ENCODE results near the gene CCDC43. TPM values are rescaled to one million over a fixed set of nuclear protein-coding genes. Genes with fewer than 3 reads are reported as not detected.
"Not testable (repeated sequence)": the region's sequence is repeated elsewhere in the genome, so short reads cannot be mapped to it uniquely, and the experiment has no call there.

Gene CCDC43
- total RNA-seq, 4 donors from 2014 or later, result 9.1 to 18.4 (median 14.4) TPM

DNA sequence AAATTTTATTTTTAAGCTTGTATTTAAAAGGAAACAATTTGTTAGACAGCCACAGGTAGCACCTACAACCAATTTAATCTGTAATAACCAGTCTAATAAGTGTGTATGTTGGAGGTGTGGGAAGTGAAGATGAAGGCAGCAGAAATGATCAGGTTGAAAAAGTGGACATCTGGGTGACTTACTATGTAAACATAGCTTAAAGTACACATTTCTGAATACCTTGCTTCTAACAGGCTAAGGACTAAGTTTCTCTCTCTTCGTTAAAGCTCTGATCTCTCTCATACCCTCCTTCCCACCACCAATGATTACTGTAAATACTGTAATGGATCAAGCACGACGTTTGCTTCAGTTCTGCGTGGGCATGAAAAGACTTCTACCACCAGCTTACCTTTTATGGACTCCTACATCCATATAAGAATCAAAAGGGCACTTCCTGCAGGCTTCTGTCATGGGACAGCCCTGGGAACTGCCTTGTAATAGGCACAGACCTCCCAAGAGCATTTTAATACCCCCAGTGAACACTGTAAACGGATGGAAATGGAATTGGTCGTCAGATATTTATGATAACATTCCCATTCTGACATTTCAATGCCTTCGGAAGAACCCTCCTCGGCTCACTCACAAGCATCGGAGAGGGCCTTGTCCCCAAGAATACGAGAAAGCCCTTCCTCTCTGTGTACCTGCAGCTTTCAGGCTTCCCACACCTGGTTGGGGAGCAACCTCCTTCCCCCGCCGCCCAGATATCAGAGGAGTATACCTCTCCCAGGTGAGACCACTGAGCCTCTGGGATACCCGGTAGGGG, 700 bp downstream of the CCDC43 start:
- DNase-seq, result no peak
- Histone ChIP-seq H3K27ac (peak overlapping the region; percentile 48 to 85 (median 75)), H3K4me1 (peaks cover 0 to 10% (median 3%) of the 10 kb centered on the region in 4 donors), H3K27me3 (no peaks in the 10 kb centered on the region), H3K9me3 (no peaks in the 10 kb centered on the region), H3K4me3 (peak overlapping the region; percentile 55 to 88 (median 80)), H3K36me3 (peaks cover 0 to 6% (median 0%) of the 10 kb centered on the region in 3 donors)
- TF ChIP-seq POLR2A (IDR thresholded peaks at IDR 0.05), result no peak
- TF ChIP-seq, protein P1, sequence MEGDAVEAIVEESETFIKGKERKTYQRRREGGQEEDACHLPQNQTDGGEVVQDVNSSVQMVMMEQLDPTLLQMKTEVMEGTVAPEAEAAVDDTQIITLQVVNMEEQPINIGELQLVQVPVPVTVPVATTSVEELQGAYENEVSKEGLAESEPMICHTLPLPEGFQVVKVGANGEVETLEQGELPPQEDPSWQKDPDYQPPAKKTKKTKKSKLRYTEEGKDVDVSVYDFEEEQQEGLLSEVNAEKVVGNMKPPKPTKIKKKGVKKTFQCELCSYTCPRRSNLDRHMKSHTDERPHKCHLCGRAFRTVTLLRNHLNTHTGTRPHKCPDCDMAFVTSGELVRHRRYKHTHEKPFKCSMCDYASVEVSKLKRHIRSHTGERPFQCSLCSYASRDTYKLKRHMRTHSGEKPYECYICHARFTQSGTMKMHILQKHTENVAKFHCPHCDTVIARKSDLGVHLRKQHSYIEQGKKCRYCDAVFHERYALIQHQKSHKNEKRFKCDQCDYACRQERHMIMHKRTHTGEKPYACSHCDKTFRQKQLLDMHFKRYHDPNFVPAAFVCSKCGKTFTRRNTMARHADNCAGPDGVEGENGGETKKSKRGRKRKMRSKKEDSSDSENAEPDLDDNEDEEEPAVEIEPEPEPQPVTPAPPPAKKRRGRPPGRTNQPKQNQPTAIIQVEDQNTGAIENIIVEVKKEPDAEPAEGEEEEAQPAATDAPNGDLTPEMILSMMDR (IDR thresholded peaks at IDR 0.05), result no peak

DNA sequence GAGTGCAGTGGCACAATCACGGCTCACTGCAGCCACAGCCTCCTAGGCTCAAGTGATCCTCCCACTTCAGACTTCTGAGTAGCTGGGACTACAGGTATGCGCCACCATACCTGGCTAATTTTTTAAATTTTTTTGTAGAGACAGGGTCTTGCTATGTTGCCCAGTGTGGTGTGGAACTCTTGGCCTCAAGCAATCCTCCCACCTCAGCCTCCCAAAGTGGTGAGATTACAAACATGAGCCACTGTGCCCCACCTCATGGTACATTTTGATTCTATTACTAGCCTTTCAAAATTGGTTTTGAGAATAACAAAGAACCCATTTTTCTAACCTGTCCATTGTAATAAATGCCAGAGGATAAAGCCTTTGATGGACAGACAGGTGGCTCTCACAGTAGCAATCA, 1.4 kb downstream of the CCDC43 start:
- TF ChIP-seq, protein P1 (IDR thresholded peaks at IDR 0.05), result no peak
- no peak for TF ChIP-seq POLR2A (IDR thresholded peaks at IDR 0.05)
- peak overlapping the region in 1 of 4 donors; percentile 88 for H3K4me3 ChIP-seq

DNA sequence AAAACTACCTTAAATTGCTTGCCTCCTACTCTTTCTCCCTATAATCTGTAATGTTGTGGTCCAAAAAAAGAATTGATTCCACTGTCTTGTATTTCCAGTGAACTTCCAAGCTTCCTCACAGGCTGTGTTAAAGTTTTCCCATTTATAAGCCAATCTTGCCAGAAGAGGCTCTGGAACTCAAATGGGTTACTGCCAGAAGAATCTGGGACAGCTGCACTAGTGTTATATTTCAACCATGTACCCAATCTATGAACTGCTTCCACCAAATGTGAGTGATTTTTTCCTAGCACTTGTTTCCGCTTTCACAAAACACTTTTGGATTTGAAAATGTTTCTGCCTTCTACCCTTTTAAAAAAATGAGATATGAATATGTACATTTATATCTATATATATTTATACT, 1.8 kb downstream of the CCDC43 start:
- Histone ChIP-seq H3K27ac (no peak overlapping the region), H3K27me3 (no peaks in the 10 kb centered on the region), H3K4me3 (no peak overlapping the region), H3K36me3 (peaks cover 0 to 16% (median 0%) of the 10 kb centered on the region in 3 donors), H3K9me3 (no peaks in the 10 kb centered on the region), H3K4me1 (peaks cover 0 to 10% (median 3%) of the 10 kb centered on the region in 4 donors)
- DNase-seq, result no peak
- TF ChIP-seq, protein P1 (IDR thresholded peaks at IDR 0.05), result no peak
- TF ChIP-seq POLR2A (IDR thresholded peaks at IDR 0.05), result no peak

More for the DNA sequence above, 1.4 kb downstream of the CCDC43 start:
- H3K4me1 ChIP-seq, result peaks cover 0 to 10% (median 3%) of the 10 kb centered on the region in 4 donors
- DNase-seq, result no peak
- no peaks in the 10 kb centered on the region for H3K27me3 ChIP-seq
- no peak overlapping the region for H3K27ac ChIP-seq
- H3K9me3 ChIP-seq, result no peaks in the 10 kb centered on the region
- peaks cover 0 to 13% (median 0%) of the 10 kb centered on the region in 3 donors for H3K36me3 ChIP-seq

DNA sequence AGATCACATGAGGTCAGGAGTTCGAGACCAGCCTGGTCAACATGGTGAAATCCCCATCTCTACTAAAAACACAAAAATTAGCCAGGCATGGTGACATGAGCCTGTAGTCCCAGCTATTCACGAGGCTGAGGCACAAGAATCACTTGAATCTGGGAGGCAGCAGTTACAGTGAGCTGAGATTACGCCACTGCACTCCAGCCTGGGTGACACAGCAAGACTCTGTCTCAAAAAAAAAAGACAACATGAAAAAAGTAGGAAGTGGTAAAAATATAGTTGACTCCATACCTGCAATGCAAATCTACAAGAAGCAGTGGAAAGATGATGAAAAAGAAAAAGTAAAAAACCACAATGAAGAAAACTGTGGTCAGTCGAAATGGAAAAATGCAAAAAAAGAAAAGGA, 6.3 kb downstream of the CCDC43 start:
- H3K4me3 ChIP-seq, H3K9me3 ChIP-seq, H3K27me3 ChIP-seq, H3K4me1 ChIP-seq, DNase-seq, H3K27ac ChIP-seq: not testable (repeated sequence)
- H3K36me3 ChIP-seq, result peaks cover 0 to 59% (median 0%) of the 10 kb centered on the region in 3 donors

DNA sequence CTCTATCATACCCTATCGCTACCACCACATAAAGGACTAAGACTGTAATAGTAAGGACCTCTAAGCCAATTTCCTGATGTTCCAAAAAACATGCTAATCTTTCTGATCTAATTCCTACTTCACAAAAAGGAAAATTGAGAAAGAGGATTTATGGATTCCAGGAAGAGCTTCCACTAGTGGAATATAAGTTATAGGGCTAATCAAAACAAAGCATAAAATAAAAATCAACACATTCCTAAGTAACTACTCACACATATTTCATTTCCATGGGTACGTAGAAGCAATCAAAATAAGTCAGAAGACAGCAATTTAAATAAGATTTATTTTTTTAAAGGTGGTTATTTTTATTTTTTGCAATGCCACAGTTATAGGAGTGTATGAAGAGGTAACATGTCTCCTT, 12.4 kb downstream of the CCDC43 start:
- no peaks in the 10 kb centered on the region for H3K9me3 ChIP-seq
- no peak for DNase-seq
- no peak overlapping the region for H3K4me3 ChIP-seq
- H3K4me1 ChIP-seq, result no peaks in the 10 kb centered on the region
- no peak for TF ChIP-seq POLR2A (IDR thresholded peaks at IDR 0.05)
- TF ChIP-seq, protein P1 (IDR thresholded peaks at IDR 0.05), result no peak
- H3K36me3 ChIP-seq, result peaks cover 0 to 41% (median 0%) of the 10 kb centered on the region in 3 donors
- no peak overlapping the region for H3K27ac ChIP-seq
- no peaks in the 10 kb centered on the region for H3K27me3 ChIP-seq

DNA sequence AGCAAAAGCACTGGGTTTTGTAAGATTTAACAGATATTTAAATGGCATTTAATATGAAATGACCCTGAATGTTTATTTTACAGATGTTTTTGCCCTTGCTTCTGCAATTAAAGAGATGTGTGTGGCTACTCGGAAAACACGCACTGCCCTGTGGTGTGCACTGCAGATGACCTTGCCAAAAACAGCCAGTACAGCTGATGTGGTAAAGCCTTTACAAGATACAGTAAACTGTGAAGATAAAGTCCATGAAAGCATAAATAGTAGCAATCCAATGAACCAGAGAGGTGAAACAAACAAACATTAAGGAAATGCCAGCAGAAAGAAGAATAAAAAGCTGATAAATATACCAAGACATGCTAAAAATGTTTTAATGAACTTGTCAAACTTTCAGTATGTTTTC, 15.7 kb downstream of the CCDC43 start:
- Histone ChIP-seq H3K27ac (no peak overlapping the region), H3K36me3 (peaks cover 0 to 10% (median 0%) of the 10 kb centered on the region in 3 donors), H3K4me1 (no peaks in the 10 kb centered on the region), H3K4me3 (no peak overlapping the region), H3K27me3 (no peaks in the 10 kb centered on the region), H3K9me3 (no peaks in the 10 kb centered on the region)
- TF ChIP-seq, protein P1 (IDR thresholded peaks at IDR 0.05), result no peak
- no peak for TF ChIP-seq POLR2A (IDR thresholded peaks at IDR 0.05)
- no peak for DNase-seq
